HL-60 (cell line): ENCODE results near the gene PRIMPOL.

Experiments used
- DNase-seq, 2 experiments: peaks; one replicate each; pipeline ENCODE4 v3.0.0-alpha.2; 2010 to 2020; ENCODE audit warnings: low read depth in 1 of 2, low spot score in 1 of 2
- H3K27ac ChIP-seq: fragments of 250-450 bp; sonication (Bioruptor Pico); replicated peaks from 2 replicates; pipeline ENCODE4 v1.5.1; 2020; ENCODE audit warnings: mild to moderate bottlenecking, moderate library complexity
- H3K27me3 ChIP-seq: fragments of 250-450 bp; sonication (Bioruptor Pico); 2 replicates; pipeline ENCODE4 v1.5.1; 2021; ENCODE audit warnings: mild to moderate bottlenecking, moderate library complexity; ENCODE audit not compliant: insufficient read depth, poor library complexity, severe bottlenecking
- H3K4me3 ChIP-seq: replicated peaks from 2 replicates; pipeline ENCODE4 v1.5.1; 2011; ENCODE audit warnings: mild to moderate bottlenecking, control low read depth, low read length; ENCODE audit not compliant: insufficient read depth
- CTCF ChIP-seq: IDR thresholded peaks from one replicate; pipeline ENCODE4 v1.5.1; 2011; ENCODE audit warnings: low read length, control low read depth, inconsistent platforms; ENCODE audit not compliant: insufficient read depth
- GABPA ChIP-seq: IDR thresholded peaks from 2 replicates; pipeline ENCODE4 v1.6.1; 2012; ENCODE audit warnings: low read depth
- POLR2AphosphoS5 ChIP-seq: IDR thresholded peaks from 2 replicates; pipeline ENCODE4 v1.6.1; 2012; ENCODE audit warnings: low read depth
- REST ChIP-seq: IDR thresholded peaks from 2 replicates; pipeline ENCODE4 v1.6.1; 2012; ENCODE audit warnings: low read depth; ENCODE audit not compliant: insufficient replicate concordance
- SPI1 ChIP-seq: IDR thresholded peaks from 2 replicates; pipeline ENCODE4 v1.6.1; 2012; ENCODE audit warnings: low read depth, mild to moderate bottlenecking, borderline replicate concordance

The PRIMPOL gene

GRCh38 chr4:184648054-184648312, 1.6 kb upstream of the PRIMPOL start:
- H3K4me3 ChIP-seq = peak overlapping the region; percentile 74
- no peak overlapping the region for H3K27ac ChIP-seq
- no peaks in the 10 kb centered on the region for H3K27me3 ChIP-seq
- no peak for DNase-seq
- TF ChIP-seq CTCF (no peak), POLR2AphosphoS5 (no peak), REST (no peak), GABPA (no peak), SPI1 (no peak)

GRCh38 chr4:184648313-184649025, 1.1 kb upstream of the PRIMPOL start:
- DNase-seq = peak in 1 of 2 experiments; percentile 41
- peak overlapping the region; percentile 88 for H3K27ac ChIP-seq
- no peaks in the 10 kb centered on the region for H3K27me3 ChIP-seq
- peak overlapping the region; percentile 74 for H3K4me3 ChIP-seq
- no peak for TF ChIP-seq SPI1
- no peak for TF ChIP-seq CTCF
- TF ChIP-seq POLR2AphosphoS5 = no peak
- TF ChIP-seq GABPA = no peak
- TF ChIP-seq REST = no peak

- Histone ChIP-seq H3K27ac (peak overlapping the region; percentile 88), H3K27me3 (no peaks in the 10 kb centered on the region), H3K4me3 (peak overlapping the region; percentile 78)
- TF ChIP-seq REST (no peak), POLR2AphosphoS5 (peak; percentile 10; the same call in 1 of the 2 replicates)
- peak in 1 of 2 experiments; percentile 36 for DNase-seq
Observed at GRCh38 chr4:184649971-184650855, 675 bp downstream of the PRIMPOL start.
